Neural cell (in vitro differentiated cells): Measurements from ENCODE around the gene SUFU. TPM values are rescaled to one million over a fixed set of nuclear protein-coding genes. Genes with fewer than 3 reads are reported as not detected.

Experiments
- H2AFZ ChIP-seq: fragments of 200-600, 300-800 bp; sonication (generic), shearing (Covaris generic); 2 replicates; pipeline ENCODE4 v1.6.0; 2014; ENCODE audit warnings: low read depth, mild to moderate bottlenecking, antibody characterized with exemption, low read length, moderate library complexity
- H3F3A ChIP-seq: fragments of 200-600 bp; shearing (Covaris generic); 2 replicates; pipeline ENCODE4 v1.6.1; 2016; ENCODE audit warnings: mild to moderate bottlenecking, moderate library complexity, mixed read lengths, antibody characterized with exemption, low read length; ENCODE audit not compliant: insufficient read depth, poor library complexity, severe bottlenecking
- H3K27ac ChIP-seq: fragments of 200-600, 300-800 bp; sonication (generic), shearing (Covaris generic); 2 replicates; pipeline ENCODE4 v1.5.1; 2014; ENCODE audit warnings: mild to moderate bottlenecking, low read length, moderate library complexity
- H3K27me3 ChIP-seq: fragments of 300-800, 200-600 bp; sonication (generic), shearing (Covaris generic); 2 replicates; pipeline ENCODE4 v1.6.0; 2014; ENCODE audit warnings: mild to moderate bottlenecking, low read depth, low read length, moderate library complexity; ENCODE audit not compliant: insufficient read depth
- H3K36me3 ChIP-seq: fragments of 300-800, 200-600 bp; sonication (generic), shearing (Covaris generic); 2 replicates; pipeline ENCODE4 v1.5.1; 2014; ENCODE audit warnings: mild to moderate bottlenecking, antibody characterized with exemption, low read length, moderate library complexity; ENCODE audit not compliant: insufficient read depth
- H3K4me2 ChIP-seq: fragments of 300-800, 200-600 bp; sonication (generic), shearing (Covaris generic); 2 replicates; pipeline ENCODE4 v1.6.0; 2014; ENCODE audit warnings: mild to moderate bottlenecking, low read length
- H3K4me3 ChIP-seq: fragments of 300-800, 200-600 bp; sonication (generic), shearing (Covaris generic); 2 replicates; pipeline ENCODE4 v1.5.1; 2014; ENCODE audit warnings: mild to moderate bottlenecking, low read length, moderate library complexity
- H3K79me2 ChIP-seq: fragments of 200-600 bp; shearing (Covaris generic); replicated peaks from 2 replicates; pipeline ENCODE4 v1.6.0; 2014; ENCODE audit warnings: mild to moderate bottlenecking, low read length, moderate library complexity; ENCODE audit not compliant: insufficient read depth
- H3K9ac ChIP-seq: fragments of 300-800, 200-600 bp; sonication (generic), shearing (Covaris generic); 2 replicates; pipeline ENCODE4 v1.6.1; 2016; ENCODE audit warnings: mild to moderate bottlenecking, low read length, mixed read lengths
- H3K9me2 ChIP-seq: fragments of 200-600 bp; shearing (Covaris generic); 2 replicates; pipeline ENCODE4 v1.6.1; 2016; ENCODE audit warnings: mild to moderate bottlenecking, low read length, mixed read lengths; ENCODE audit not compliant: insufficient read depth
- H3K9me3 ChIP-seq: fragments of 200-600, 300-800 bp; sonication (generic), shearing (Covaris generic); 2 replicates; pipeline ENCODE4 v1.6.1; 2016; ENCODE audit warnings: mild to moderate bottlenecking, mixed run types, low read length, moderate library complexity, mixed read lengths
- H4K20me1 ChIP-seq: fragments of 200-600 bp; shearing (Covaris generic); 2 replicates; pipeline ENCODE4 v1.6.1; 2016; ENCODE audit warnings: mild to moderate bottlenecking, mixed run types; ENCODE audit not compliant: insufficient read depth
- EP300 ChIP-seq: fragments of 450-650 bp; conservative IDR thresholded peaks from 2 replicates; pipeline ENCODE4 v1.6.1; 2014; ENCODE audit warnings: antibody characterized with exemption, mild to moderate bottlenecking, moderate library complexity; ENCODE audit not compliant: poor library complexity, severe bottlenecking
- EZH2 ChIP-seq: fragments of 200-600, 300-800 bp; shearing (Covaris generic), sonication (generic); IDR thresholded peaks from 2 replicates; pipeline ENCODE4 v1.6.1; 2014; ENCODE audit warnings: antibody characterized with exemption, low read length, borderline replicate concordance, mild to moderate bottlenecking; ENCODE audit not compliant: insufficient read depth, poor library complexity, severe bottlenecking
- MXI1 ChIP-seq: fragments of 450-650 bp; conservative IDR thresholded peaks from 2 replicates; pipeline ENCODE4 v1.6.1; 2014; ENCODE audit warnings: antibody characterized with exemption, mild to moderate bottlenecking; ENCODE audit not compliant: poor library complexity, severe bottlenecking
- POLR2AphosphoS5 ChIP-seq: IDR thresholded peaks from 2 replicates; pipeline ENCODE4 v1.6.1; 2012
- RAD21 ChIP-seq: fragments of 450-650 bp; conservative IDR thresholded peaks from 2 replicates; pipeline ENCODE4 v1.6.1; 2014; ENCODE audit warnings: antibody characterized with exemption, mild to moderate bottlenecking, moderate library complexity
- REST ChIP-seq: IDR thresholded peaks from 2 replicates; pipeline ENCODE4 v1.6.1; 2012; ENCODE audit warnings: borderline replicate concordance
- SMC3 ChIP-seq: fragments of 450-650 bp; conservative IDR thresholded peaks from 2 replicates; pipeline ENCODE4 v1.6.1; 2014; ENCODE audit warnings: antibody characterized with exemption, mild to moderate bottlenecking, moderate library complexity; ENCODE audit not compliant: poor library complexity
- TAF1 ChIP-seq: IDR thresholded peaks from 2 replicates; pipeline ENCODE4 v1.6.1; 2012; ENCODE audit warnings: low read depth
- polyA plus RNA-seq: library from polyadenylated mRNA; depleted of rRNA; stranded (reverse); fragments of >200 nt; gene quantifications from 2 replicates; pipeline ENCODE4 v1.2.3, GENCODE V29; 2014
- TF ChIP-seq, protein P1 (sequence below): fragments of 450-650 bp; IDR thresholded peaks from 2 replicates; pipeline ENCODE4 v1.5.1; 2014; ENCODE audit warnings: antibody characterized with exemption, mild to moderate bottlenecking, moderate library complexity; ENCODE audit not compliant: poor library complexity, severe bottlenecking

Gene SUFU
- polyA plus RNA-seq, 1 donor from 2014 or later: 4.8 TPM

DNA sequence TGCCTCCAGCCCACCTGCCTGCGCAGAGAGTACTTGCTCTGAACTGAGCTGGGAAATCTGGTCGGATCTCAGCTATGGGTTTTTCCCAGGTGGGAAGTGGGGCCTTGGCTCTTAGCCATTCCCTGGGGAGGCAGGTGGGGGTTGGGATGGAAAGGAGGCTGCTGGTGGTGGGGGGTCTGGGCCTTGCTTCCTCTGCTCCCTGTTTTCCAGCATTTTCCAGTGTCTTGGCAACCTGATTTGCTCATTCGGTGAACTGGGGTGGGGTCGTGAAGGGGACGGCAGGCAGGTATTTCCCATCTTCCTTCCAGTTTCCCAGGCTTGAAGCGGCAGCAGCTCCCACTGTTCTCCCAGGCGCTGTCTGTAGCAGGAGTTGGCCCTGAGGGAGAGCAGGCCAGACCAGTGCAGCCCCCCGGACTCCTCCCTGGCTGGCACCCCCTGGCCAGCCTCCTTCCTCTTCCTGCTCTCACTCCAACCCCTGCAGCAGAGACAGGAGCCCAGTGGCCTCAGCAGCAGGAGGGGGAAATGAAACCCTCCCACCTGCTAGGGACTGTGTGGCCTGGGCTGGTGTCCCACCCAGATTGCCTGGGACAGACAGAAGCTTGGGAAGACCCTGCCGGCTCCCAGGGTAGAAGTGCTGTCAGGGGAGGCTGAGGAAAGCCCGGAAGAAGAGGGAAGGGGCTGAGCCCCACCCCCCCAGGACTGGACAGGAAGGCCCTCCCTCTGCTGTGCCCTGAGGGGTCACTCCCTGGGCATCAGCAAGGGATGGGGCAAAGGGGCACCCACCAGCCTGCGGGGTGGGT lies 147.1 kb downstream of the SUFU start:
- Histone ChIP-seq H3F3A (no peaks in the 10 kb centered on the region), H2AFZ (no peak overlapping the region), H3K4me3 (peak overlapping the region; percentile 97), H4K20me1 (peaks cover 19% of the 10 kb centered on the region), H3K27ac (no peak overlapping the region), H3K9ac (no peak overlapping the region), H3K9me3 (no peaks in the 10 kb centered on the region), H3K79me2 (peaks cover 79% of the 10 kb centered on the region), H3K36me3 (no peaks in the 10 kb centered on the region), H3K9me2 (no peaks in the 10 kb centered on the region), H3K4me2 (no peak overlapping the region), H3K27me3 (no peaks in the 10 kb centered on the region)
- TF ChIP-seq REST: no peak
- TF ChIP-seq POLR2AphosphoS5: no peak
- TF ChIP-seq TAF1: no peak
- no peak for TF ChIP-seq EZH2
- TF ChIP-seq, protein P1, sequence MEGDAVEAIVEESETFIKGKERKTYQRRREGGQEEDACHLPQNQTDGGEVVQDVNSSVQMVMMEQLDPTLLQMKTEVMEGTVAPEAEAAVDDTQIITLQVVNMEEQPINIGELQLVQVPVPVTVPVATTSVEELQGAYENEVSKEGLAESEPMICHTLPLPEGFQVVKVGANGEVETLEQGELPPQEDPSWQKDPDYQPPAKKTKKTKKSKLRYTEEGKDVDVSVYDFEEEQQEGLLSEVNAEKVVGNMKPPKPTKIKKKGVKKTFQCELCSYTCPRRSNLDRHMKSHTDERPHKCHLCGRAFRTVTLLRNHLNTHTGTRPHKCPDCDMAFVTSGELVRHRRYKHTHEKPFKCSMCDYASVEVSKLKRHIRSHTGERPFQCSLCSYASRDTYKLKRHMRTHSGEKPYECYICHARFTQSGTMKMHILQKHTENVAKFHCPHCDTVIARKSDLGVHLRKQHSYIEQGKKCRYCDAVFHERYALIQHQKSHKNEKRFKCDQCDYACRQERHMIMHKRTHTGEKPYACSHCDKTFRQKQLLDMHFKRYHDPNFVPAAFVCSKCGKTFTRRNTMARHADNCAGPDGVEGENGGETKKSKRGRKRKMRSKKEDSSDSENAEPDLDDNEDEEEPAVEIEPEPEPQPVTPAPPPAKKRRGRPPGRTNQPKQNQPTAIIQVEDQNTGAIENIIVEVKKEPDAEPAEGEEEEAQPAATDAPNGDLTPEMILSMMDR: no peak

- no peak overlapping the region for H3K4me2 ChIP-seq
- no peak overlapping the region for H3K9ac ChIP-seq
- no peaks in the 10 kb centered on the region for H3K9me2 ChIP-seq
- no peak overlapping the region for H3K4me3 ChIP-seq
- no peaks in the 10 kb centered on the region for H3K27me3 ChIP-seq
- H3K27ac ChIP-seq: no peak overlapping the region
- H3F3A ChIP-seq: no peaks in the 10 kb centered on the region
- H3K9me3 ChIP-seq: no peaks in the 10 kb centered on the region
- H2AFZ ChIP-seq: no peak overlapping the region
- H3K79me2 ChIP-seq: peaks cover 72% of the 10 kb centered on the region
- H4K20me1 ChIP-seq: peaks cover 19% of the 10 kb centered on the region
- TF ChIP-seq EP300 (no peak), MXI1 (no peak), RAD21 (no peak), REST (no peak), SMC3 (no peak), POLR2AphosphoS5 (no peak), EZH2 (no peak), TAF1 (no peak)
- TF ChIP-seq, protein P1: no peak
- H3K36me3 ChIP-seq: no peaks in the 10 kb centered on the region
Observed at GRCh38 chr10:102651455-102652169, 147.8 kb downstream of the SUFU start.
